Kidney tubule cell (primary cell): Measurements from ENCODE around the gene MARCHF9.
A peak's percentile ranks its signal among the peaks of the same experiment; 100 is the strongest.
"Not testable (repeated sequence)": the region's sequence is repeated elsewhere in the genome, so short reads cannot be mapped to it uniquely, and the experiment has no call there.

ENCODE experiments used
- DNase-seq: peaks from one replicate; pipeline ENCODE4 v3.0.0-alpha.2; 2018; ENCODE audit warnings: low spot score

Gene MARCHF9

DNA sequence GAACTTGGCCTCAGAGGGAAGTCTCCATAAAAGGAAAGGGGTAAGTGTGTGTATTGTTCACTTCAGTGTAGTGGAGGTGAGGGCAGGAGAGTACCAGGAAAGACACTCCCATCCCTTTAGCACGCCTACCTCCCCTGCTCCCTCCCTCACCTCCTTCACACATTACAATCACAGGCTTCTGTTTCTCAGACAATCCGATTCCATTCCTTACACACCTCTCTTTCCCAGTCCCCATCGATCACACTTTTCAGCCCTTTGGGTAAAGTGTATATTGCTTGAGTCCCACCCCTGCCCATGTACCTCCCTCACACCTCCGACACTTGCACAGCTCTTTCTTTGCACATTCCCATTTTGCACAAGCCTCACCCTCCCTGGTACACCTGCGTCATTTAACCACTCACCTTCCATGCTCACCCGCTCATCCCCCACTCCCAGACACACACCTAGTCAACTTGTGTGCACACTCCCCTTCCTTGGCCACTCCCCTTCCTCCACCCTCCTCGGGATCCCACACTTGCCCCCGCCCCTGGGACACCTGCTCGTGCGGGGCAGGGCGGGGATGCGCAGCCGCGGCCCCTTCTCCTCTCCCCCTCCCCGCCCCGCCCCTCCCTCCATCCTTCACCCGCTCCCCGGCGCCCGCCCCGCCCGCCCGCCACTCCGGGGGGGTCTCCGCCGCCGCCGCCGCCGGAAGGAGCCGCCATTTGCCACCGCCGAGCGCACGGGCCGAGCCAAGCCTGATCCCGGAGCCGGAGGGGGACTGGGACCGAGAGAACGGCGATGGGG is at the start of gene MARCHF9:
Gene MARCHF9, plus strand, starts transcription at position 693 of the 783 bp plus-strand sequence. CDS start 426 bp downstream, outside the sequence.
- peak; percentile 84 for DNase-seq

GRCh38 chr12:57707250-57707649 is 47.7 kb upstream of the MARCHF9 start:
- DNase-seq, result no peak

DNA sequence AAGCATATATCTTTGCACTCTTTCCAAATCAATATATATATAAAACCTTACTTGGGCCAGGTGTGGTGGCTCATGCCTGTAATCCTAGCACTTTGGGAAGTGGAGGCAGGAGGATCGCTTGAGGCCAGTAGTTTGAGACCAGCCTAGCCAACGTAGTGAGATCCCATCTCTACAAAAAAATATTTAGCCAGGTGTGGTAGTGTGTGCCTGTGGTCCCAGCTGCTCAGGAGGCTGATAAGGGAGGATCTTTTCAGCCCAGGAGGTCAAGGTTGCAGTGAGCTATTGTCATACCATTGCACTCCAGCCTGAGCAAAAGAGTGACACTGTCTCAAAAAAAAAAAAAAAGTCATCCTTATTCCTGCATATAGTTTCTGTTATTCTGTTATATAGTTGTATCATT is 46.6 kb upstream of the MARCHF9 start:
- no peak for DNase-seq

GRCh38 chr12:57712701-57713100 is 42.2 kb upstream of the MARCHF9 start:
- DNase-seq, result no peak

DNA sequence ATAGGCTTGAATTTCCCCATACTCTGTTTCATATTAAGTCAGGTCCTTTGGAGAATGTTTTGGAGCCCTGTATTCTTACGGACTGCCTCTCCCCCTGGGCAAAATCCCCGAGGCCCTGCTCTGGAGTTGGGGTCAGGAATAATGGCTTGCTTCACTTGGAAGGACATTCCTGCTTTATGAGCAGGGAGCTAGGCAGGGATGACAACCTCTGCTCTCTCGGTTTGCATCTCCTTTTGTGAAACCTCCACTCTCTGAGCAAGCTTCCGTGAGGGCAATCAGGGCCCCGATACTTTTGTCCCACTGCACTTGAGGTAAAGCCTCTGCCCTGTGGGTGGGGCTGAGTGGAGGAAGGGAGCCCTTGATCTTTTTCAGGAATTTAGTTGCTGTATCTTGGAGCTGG is 41.7 kb upstream of the MARCHF9 start:
- no peak for DNase-seq

DNA sequence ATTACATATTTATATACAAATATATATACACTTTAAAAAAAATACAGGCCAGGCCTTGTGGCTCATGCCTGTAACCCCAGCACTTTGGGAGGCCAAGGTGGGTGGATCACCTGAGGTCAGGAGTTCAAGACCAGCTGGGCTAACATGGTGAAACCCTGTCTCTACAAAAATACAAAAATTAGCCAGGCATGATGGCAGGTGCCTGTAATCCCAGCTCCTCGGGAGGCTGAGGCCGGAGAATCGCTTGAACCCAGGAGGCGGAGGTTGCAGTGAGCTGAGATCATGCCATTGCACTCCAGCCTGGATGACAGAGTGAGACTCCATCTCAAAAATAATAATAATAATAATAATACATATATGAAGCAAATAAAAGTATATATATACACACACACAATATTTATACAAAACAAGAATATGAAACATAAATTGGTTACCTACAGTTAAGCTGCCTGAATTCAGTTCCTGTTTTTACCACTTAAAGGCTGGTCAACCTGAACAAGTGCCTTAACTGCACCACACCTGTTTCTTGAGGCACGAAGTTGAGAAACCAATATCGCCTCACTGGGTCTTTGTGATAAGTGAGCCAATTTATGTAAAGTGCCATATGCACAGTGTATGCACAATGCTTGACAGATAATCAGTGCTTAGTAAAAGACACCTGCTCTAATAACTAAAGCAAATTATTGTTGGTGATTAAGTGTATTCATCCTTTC is 39.7 kb upstream of the MARCHF9 start:
- not testable (repeated sequence) for DNase-seq

GRCh38 chr12:57715786-57716185 is 39.1 kb upstream of the MARCHF9 start:
- DNase-seq, result no peak

DNA sequence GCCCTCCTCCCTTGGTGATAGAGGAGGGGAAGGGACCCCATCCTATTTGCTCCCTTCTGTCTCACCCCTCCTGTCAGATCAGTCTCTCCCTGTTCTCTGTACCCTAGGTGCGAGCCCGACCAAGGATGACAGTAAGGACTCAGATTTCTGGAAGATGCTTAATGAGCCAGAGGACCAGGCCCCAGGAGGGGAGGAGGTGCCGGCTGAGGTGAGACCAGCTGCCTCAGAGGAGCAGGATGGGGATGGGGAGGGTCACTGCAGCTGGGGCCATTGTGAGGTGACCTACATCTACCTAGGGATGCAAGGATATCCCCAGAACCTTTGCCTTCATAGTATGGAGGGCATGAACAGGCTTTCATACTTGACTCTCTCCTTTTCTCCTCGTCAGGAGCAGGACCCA is 38.6 kb upstream of the MARCHF9 start:
- no peak for DNase-seq

DNA sequence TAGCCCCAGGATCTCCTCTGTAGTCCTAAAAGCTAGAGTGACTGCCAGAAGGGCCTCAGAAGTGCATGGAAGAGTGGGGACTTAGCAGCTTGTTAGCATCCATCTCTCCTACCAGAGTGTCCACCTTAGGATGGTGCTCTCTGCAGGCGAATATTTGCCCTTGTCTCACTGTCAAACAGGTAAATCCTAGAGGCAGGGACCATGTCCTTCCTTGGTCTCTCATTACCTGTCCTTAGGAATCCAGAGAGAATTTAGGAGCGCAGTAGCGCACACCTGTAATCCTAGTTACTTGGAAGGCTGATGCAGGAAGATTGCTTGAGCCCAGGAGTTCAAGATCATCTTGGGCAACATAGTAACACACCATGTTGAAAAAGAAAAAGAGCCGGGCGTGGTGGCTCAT is 37.8 kb upstream of the MARCHF9 start:
- DNase-seq, result no peak

DNA sequence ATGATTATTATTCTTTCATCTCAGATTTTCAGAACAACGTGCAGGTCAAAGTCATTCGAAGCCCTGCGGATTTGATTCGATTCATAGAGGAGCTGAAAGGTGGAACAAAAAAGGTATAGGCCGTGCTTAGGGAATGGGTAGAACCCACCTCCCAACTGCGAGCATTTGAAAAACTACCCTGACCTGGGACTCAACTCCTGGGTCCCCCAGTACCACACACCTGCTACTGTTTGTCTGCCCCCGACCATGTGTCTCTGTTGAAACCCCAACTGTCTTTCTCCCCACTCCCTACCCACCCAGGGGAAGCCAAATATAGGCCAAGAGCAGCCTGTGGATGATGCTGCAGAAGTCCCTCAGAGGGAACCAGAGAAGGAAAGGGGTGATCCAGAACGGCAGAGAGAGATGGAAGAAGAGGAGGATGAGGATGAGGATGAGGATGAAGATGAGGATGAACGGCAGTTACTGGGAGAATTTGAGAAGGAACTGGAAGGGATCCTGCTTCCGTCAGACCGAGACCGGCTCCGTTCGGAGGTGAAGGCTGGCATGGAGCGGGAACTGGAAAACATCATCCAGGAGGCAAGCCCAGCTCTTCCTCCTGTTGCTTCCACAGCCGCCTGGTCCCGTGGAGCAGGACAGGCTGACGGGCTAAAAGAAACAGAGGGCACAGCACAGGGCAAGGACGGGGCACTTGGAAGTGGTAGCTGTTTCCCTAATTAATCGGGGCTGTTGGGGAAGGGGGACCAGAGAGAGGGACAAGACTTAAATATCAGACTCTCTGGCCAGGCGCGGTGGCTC is 36.9 kb upstream of the MARCHF9 start:
- DNase-seq, result no peak

DNA sequence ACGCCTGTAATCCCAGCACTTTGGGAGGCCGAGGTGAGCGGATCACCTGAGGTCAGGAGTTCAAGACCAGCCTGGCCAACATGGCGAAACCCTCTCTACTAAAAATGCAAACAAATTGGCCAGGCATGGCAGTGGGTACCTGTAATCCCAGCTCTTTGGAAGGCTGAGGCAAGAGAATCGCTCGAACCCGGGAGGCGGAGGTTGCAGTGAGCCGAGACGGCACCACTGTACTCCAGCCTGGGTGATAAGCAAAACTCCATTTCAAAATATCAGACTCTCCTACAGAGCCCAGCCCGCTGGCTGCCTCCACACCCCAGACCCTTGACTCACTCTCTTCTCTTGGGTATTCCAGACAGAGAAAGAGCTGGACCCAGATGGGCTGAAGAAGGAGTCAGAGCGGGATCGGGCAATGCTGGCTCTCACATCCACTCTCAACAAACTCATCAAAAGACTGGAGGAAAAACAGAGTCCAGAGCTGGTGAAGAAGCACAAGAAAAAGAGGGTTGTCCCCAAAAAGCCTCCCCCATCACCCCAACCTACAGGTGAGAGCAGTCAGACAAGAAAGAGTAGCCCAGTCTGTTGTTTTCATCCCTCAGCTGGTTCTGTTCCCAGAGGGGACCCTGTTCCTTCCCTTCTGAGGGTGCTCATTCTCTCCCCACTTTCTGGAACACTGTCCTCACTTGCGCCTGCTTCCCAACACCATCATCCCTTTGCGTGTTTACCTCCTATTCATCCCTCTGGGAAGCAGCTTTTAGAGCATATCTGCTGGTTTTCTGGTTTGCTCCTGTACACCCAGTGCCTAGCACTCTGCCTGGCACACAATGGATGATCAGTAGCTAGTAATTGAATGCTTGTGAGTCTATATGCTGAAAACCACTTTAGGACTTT is 36.0 kb upstream of the MARCHF9 start:
- no peak for DNase-seq

GRCh38 chr12:57719777-57720605 is 34.9 kb upstream of the MARCHF9 start:
- no peak for DNase-seq

DNA sequence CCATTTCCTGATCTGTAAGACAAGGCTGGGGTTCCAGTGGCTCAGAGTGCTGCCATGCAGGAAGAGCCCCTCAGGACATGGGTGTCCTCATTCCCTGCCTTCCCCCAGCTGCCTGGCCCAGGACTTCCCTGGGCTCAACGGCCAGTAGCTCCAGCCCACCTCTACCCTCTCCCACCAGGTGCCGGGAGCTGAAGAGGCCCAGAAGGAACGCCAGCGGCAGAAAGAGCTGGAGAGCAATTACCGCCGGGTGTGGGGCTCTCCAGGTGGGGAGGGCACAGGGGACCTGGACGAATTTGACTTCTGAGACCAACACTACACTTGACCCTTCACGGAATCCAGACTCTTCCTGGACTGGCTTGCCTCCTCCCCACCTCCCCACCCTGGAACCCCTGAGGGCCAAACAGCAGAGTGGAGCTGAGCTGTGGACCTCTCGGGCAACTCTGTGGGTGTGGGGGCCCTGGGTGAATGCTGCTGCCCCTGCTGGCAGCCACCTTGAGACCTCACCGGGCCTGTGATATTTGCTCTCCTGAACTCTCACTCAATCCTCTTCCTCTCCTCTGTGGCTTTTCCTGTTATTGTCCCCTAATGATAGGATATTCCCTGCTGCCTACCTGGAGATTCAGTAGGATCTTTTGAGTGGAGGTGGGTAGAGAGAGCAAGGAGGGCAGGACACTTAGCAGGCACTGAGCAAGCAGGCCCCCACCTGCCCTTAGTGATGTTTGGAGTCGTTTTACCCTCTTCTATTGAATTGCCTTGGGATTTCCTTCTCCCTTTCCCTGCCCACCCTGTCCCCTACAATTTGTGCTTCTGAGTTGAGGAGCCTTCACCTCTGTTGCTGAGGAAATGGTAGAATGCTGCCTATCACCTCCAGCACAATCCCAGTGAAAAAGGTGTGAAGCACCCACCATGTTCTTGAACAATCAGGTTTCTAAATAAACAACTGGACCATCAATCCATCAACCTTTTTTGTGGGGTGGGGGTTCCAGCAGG is 34.0 kb upstream of the MARCHF9 start:
- DNase-seq, result no peak

DNA sequence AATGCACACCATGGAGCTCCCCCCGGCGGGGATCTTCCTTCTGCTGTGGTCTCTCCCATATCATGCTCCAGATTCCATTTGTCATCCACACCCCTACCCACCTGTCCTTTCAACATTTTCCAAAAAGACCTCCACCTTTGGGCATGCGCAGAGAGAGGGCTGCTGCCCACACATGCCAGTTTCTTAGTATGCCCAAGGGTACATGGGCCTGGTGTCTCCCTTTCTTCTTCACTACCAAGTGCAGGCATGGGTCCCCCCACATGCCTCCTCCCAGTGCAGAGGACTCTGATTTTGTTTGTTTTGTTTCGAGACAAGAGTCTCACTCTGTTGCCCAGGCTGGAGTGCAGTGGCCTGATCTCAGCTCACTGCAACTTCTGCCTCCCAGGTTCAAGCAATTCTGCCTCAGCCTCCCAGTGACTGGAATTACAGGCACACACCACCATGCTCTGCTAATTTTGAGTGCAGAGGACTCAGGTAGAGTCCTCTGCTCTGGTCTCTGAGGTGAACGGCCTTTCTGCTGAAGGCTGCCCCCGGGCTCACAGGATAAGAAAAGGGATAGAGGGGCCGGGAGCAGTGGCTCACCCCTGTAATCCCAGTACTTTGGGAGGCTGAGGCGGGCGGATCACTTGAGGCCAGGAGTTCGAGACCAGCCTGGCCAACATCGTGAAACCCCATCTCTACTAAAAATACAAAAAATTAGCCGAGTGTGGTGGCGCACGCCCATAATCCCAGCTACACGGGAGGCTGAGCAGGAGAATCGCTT is 32.9 kb upstream of the MARCHF9 start:
- DNase-seq, result not testable (repeated sequence)

DNA sequence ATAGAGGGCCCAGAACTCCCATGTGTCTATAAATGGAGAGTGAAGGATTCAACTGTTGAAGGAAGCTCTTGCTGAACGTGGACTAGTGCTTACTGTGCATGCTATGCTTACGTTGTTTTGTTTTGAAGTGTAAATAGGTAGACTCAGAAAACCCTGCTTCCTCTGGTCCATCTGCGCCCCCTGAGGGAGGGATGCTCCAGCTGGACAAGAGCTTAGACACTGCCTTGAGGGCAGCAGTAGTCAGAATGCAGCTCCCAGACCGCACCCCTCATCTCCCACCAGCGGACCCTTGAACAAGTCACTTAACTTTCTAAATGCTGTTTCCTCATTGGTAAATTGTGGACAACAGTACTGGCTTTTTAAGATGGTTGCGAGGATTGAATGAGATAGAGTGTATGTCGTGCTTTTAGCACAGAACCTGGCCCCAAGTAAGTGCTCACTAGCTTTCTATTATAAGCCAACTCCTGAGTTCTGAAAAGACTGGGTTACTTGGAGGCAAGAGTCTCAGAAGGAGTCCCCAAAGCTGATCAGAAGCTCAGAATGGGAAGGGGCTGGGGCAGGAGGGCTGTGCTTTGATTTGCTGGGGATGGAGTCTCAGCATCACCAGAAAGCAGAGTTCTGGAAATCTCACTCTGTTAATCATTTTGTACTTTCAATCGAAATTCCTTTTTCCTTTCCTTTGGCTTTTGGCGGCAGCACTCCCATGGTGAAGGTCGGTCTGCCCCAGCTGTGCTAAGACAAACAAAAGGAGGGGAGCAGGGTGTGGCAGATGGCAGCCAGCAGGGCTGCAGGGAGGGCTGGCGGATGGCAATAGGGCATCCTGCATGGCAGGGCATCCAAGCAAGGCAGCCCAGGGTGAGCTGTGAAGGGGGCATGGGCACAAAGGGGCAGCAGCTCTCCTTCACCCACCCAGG is 31.9 kb upstream of the MARCHF9 start:
- no peak for DNase-seq

- DNase-seq, result no peak
These were observed 31.3 kb upstream of the MARCHF9 start for GRCh38 chr12:57723630-57723962.

DNA sequence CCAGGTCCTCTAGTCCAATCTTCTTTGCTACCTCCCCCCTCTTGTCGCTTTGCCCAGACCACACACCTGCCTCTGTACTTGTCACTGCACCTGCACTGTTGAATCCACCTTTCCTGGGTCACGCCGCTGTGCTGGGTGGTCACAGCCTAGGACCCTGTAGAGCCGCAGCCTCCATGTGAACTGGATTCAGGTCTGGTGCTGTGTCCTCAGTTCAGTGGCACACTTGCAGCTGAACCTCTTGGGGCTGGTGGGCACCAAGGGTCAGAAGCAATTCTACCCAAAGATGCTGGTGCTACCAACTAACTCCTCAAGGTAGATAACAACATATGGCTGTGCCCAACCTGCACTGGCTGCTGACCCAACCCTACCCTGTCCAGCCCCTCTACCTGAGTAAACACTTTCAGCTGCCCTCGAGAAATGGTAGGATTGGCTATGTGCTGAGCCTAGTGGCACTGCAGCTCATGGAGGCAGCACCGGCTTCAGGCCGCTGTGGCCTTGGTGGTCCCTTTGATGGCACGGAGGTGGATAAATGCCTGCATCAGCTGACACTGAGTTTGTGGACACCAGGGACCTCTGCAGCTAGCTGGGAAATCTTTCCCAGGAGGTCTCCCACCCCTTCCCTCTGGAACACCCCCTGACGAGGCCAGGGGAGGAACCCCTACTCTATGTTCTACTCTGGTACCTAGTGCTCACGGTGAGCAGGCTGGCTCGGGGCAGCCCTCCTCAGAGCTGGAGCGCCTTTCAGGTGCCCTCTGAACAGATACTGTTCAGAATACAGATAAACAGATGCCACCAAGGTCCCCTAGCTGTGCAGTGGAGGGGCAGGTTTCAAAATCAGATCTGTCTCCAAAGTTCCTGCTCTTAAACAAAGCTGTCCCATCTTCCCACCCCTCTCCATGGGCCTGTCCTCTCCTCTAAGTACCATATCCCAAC is 30.6 kb upstream of the MARCHF9 start:
- no peak for DNase-seq
